ENCODE results near the gene THRB. TPM values are rescaled to one million over a fixed set of nuclear protein-coding genes. Genes with fewer than 3 reads are reported as not detected.

The THRB gene
- total RNA-seq, 4 donors from 2014 or later = 9.8 to 52.4 (median 31.3) TPM

GRCh38 chr3:24227635-24228034 is 267.0 kb downstream of the THRB start:
- intact Hi-C loops (cut with DNase I; ENCODE audit: low total_unique reads) = no loop called here
- H3K27ac ChIP-seq = no peak overlapping the region
- no peaks in the 10 kb centered on the region for H3K36me3 ChIP-seq
- H3K4me1 ChIP-seq = peaks cover 0 to 13% (median 6%) of the 10 kb centered on the region in 4 donors
- no peaks in the 10 kb centered on the region for H3K9me3 ChIP-seq
- WGBS, 2 donors (ENCODE audit: low coverage in 1 of 2) = 60 to 64% methylated on average over 3 of the region's 3 CpGs
- no peak for DNase-seq
- no peak overlapping the region for H3K4me3 ChIP-seq
- no peaks in the 10 kb centered on the region for H3K27me3 ChIP-seq
- in situ Hi-C loops (cut with MboI; ENCODE audit: low pct_ligation_motif_present in 1 of 4, low pct_unique_long_range_greater_than_20kb in 1 of 4, low sequenced_read_pairs in 3 of 4) = loop anchor here in 3 of 4 donors (25.0 kb wide), 3 partner anchors 215 to 340 kb away; no protein-coding TSS in a partner anchor
- TF ChIP-seq CTCF (IDR thresholded peaks at IDR 0.05) = no peak

GRCh38 chr3:24226397-24226796 is 268.3 kb downstream of the THRB start:
- H3K4me1 ChIP-seq = peaks cover 0 to 13% (median 6%) of the 10 kb centered on the region in 4 donors
- no peaks in the 10 kb centered on the region for H3K9me3 ChIP-seq
- intact Hi-C loops (cut with DNase I; ENCODE audit: low total_unique reads) (no loop called here), in situ Hi-C loops (cut with MboI; ENCODE audit: low pct_ligation_motif_present in 1 of 4, low pct_unique_long_range_greater_than_20kb in 1 of 4, low sequenced_read_pairs in 3 of 4) (loop anchor here in 3 of 4 donors (25.0 kb wide), 3 partner anchors 214 to 339 kb away; no protein-coding TSS in a partner anchor)
- H3K4me3 ChIP-seq = no peak overlapping the region
- no peak for TF ChIP-seq CTCF (IDR thresholded peaks at IDR 0.05)
- no peak for TF ChIP-seq POLR2AphosphoS5 (IDR thresholded peaks at IDR 0.05)
- TF ChIP-seq EP300 (IDR thresholded peaks at IDR 0.05; ENCODE audit: low read depth) = no peak
- no peak for TF ChIP-seq POLR2A (IDR thresholded peaks at IDR 0.05)
- H3K36me3 ChIP-seq = no peaks in the 10 kb centered on the region
- no peak for DNase-seq
- no peaks in the 10 kb centered on the region for H3K27me3 ChIP-seq
- WGBS, 2 donors (ENCODE audit: low coverage in 1 of 2) = 79 to 89% methylated on average over 1 to 2 of the region's 2 CpGs
- H3K27ac ChIP-seq = no peak overlapping the region

GRCh38 chr3:24225385-24225950 is 269.2 kb downstream of the THRB start:
- no peak overlapping the region for H3K27ac ChIP-seq
- TF ChIP-seq CTCF (IDR thresholded peaks at IDR 0.05) = no peak
- TF ChIP-seq POLR2AphosphoS5 (IDR thresholded peaks at IDR 0.05) = no peak
- TF ChIP-seq POLR2A (IDR thresholded peaks at IDR 0.05) = no peak
- no peak for TF ChIP-seq EP300 (IDR thresholded peaks at IDR 0.05; ENCODE audit: low read depth)
- H3K4me1 ChIP-seq = peaks cover 0 to 19% (median 6%) of the 10 kb centered on the region in 4 donors
- no peak for DNase-seq
- H3K36me3 ChIP-seq = no peaks in the 10 kb centered on the region
- H3K9me3 ChIP-seq = no peaks in the 10 kb centered on the region
- intact Hi-C loops (cut with DNase I; ENCODE audit: low total_unique reads) (no loop called here), in situ Hi-C loops (cut with MboI; ENCODE audit: low pct_ligation_motif_present in 1 of 4, low pct_unique_long_range_greater_than_20kb in 1 of 4, low sequenced_read_pairs in 3 of 4) (loop anchor here in 3 of 4 donors (25.0 kb wide), 3 partner anchors 213 to 338 kb away; no protein-coding TSS in a partner anchor)
- no peaks in the 10 kb centered on the region for H3K27me3 ChIP-seq
- WGBS, 2 donors (ENCODE audit: low coverage in 1 of 2) = 61 to 68% methylated on average over 5 of the region's 5 CpGs
- no peak overlapping the region for H3K4me3 ChIP-seq

GRCh38 chr3:24224666-24225384 is 269.8 kb downstream of the THRB start:
- no peaks in the 10 kb centered on the region for H3K36me3 ChIP-seq
- H3K4me1 ChIP-seq = peaks cover 0 to 22% (median 6%) of the 10 kb centered on the region in 4 donors
- intact Hi-C loops (cut with DNase I; ENCODE audit: low total_unique reads) = no loop called here
- TF ChIP-seq POLR2AphosphoS5 (IDR thresholded peaks at IDR 0.05) = no peak
- TF ChIP-seq POLR2A (IDR thresholded peaks at IDR 0.05) = no peak
- no peak for TF ChIP-seq CTCF (IDR thresholded peaks at IDR 0.05)
- TF ChIP-seq EP300 (IDR thresholded peaks at IDR 0.05; ENCODE audit: low read depth) = no peak
- in situ Hi-C loops (cut with MboI; ENCODE audit: low pct_ligation_motif_present in 1 of 4, low pct_unique_long_range_greater_than_20kb in 1 of 4, low sequenced_read_pairs in 3 of 4) = loop anchor here in 3 of 4 donors (25.0 kb wide), 3 partner anchors 213 to 338 kb away; no protein-coding TSS in a partner anchor
- H3K27me3 ChIP-seq = no peaks in the 10 kb centered on the region
- no peak overlapping the region for H3K27ac ChIP-seq
- no peak for DNase-seq
- WGBS, 2 donors (ENCODE audit: low coverage in 1 of 2) = 73 to 89% methylated on average over 4 of the region's 4 CpGs
- no peak overlapping the region for H3K4me3 ChIP-seq
- no peaks in the 10 kb centered on the region for H3K9me3 ChIP-seq
